Measurements from ENCODE around the gene LSM14B.

The LSM14B gene

GRCh38 chr20:62133864-62134263 lies 11.6 kb downstream of the LSM14B start:
- H3K4me3 ChIP-seq (ENCODE audit: low read depth, low read length) = no peak overlapping the region
- TF ChIP-seq CTCF (IDR thresholded peaks at IDR 0.05; ENCODE audit: borderline replicate concordance, insufficient read depth, low read depth, low read length) = peak; percentile 34; the same call in 1 of the 2 replicates

GRCh38 chr20:62134735-62135231 lies 12.5 kb downstream of the LSM14B start:
- no peak for TF ChIP-seq CTCF (IDR thresholded peaks at IDR 0.05; ENCODE audit: borderline replicate concordance, insufficient read depth, low read depth, low read length)
- no peak overlapping the region for H3K4me3 ChIP-seq (ENCODE audit: low read depth, low read length)

GRCh38 chr20:62135573-62136266 lies 13.4 kb downstream of the LSM14B start:
- no peak for TF ChIP-seq CTCF (IDR thresholded peaks at IDR 0.05; ENCODE audit: borderline replicate concordance, insufficient read depth, low read depth, low read length)

GRCh38 chr20:62136283-62137091 lies 14.2 kb downstream of the LSM14B start:
- TF ChIP-seq CTCF (IDR thresholded peaks at IDR 0.05; ENCODE audit: borderline replicate concordance, insufficient read depth, low read depth, low read length) = peak; percentile 73
- H3K4me3 ChIP-seq (ENCODE audit: low read depth, low read length) = no peak overlapping the region

More at GRCh38 chr20:62135573-62136266, 13.4 kb downstream of the LSM14B start:
- H3K4me3 ChIP-seq (ENCODE audit: low read depth, low read length) = no peak overlapping the region

GRCh38 chr20:62137092-62137384 lies 14.8 kb downstream of the LSM14B start:
- TF ChIP-seq CTCF (IDR thresholded peaks at IDR 0.05; ENCODE audit: borderline replicate concordance, insufficient read depth, low read depth, low read length) = no peak
- H3K4me3 ChIP-seq (ENCODE audit: low read depth, low read length) = no peak overlapping the region

- no peak for TF ChIP-seq CTCF (IDR thresholded peaks at IDR 0.05; ENCODE audit: borderline replicate concordance, insufficient read depth, low read depth, low read length)
- no peak overlapping the region for H3K4me3 ChIP-seq (ENCODE audit: low read depth, low read length)
These were observed 15.4 kb downstream of the LSM14B start for GRCh38 chr20:62137478-62138203.
